ENCODE measurements around the gene NKAIN2.

The NKAIN2 gene

DNA sequence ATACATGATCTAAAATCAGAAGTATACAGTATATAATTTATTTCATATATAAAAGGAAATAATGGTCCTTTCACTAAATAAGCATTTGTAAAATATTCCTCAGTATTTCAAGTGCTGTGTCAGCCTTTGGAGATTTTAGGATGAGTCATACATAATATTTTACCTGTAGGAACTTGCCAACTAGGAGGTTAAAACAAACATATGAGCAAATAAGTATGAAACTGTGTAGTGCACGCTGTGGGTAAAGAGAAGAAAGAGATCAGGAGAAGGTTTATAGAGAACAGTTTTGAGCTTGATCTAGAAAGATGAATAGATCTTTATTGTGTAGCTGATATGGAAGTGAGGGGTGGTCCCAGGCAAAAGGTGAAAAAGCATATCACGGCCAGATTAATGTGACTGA is 988.7 kb downstream of the NKAIN2 start:
- CTCF ChIA-PET, result interaction anchor here (0.6 to 0.9 kb wide), 3 partner anchors 172 to 587 kb away, joined by 3 read pairs; no protein-coding TSS in a partner anchor
- POLR2A ChIA-PET, result no interaction called here
- Histone ChIP-seq H3K4me1 (ENCODE audit: control insufficient read depth, insufficient read depth, low read length) (no peaks in the 10 kb centered on the region), H3K4me3 (ENCODE audit: low read depth, low read length) (no peak overlapping the region), H3K27ac (ENCODE audit: extremely low read depth, low read depth, low read length) (no peak overlapping the region), H3K36me3 (ENCODE audit: control insufficient read depth in 2 of 2, insufficient read depth in 1 of 2, low read length in 2 of 2) (no peaks in the 10 kb centered on the region), H3K9me3 (ENCODE audit: control insufficient read depth, insufficient read depth, low read depth, low read length) (no peaks in the 10 kb centered on the region)
- TF ChIP-seq ZFP37 (tag by site-specific recombination; IDR thresholded peaks at IDR 0.05), result no peak
- TF ChIP-seq SCRT2 (tag by site-specific recombination; IDR thresholded peaks at IDR 0.05), result peak; percentile 58
- 0 out of 2 replicates have a peak, but pooled peaks have one; percentile 22 for TF ChIP-seq ZNF366 (tag by site-specific recombination; conservative IDR thresholded peaks at IDR 0.05)

DNA sequence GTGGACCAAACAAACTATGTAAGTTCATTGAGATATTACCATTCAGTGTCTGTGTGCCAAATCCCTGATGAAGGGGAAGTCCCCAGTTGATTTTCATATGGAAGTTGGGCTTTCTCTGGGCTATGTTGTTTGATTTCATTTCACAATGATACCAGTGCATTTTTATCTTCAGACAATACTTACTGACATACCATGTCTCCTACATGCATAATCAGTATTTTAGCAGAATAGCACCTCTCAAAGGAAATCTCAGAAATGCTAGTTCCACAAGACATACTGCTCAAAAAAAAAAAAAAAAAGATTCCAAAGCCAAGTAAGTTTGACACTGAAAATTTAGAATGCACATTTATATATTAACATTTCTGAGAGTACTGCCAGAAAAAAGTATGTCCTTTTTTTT is 989.7 kb downstream of the NKAIN2 start:
- ChIA-PET CTCF (no interaction called here), POLR2A (no interaction called here)
- Histone ChIP-seq H3K9me3 (ENCODE audit: control insufficient read depth, insufficient read depth, low read depth, low read length) (no peaks in the 10 kb centered on the region), H3K4me1 (ENCODE audit: control insufficient read depth, insufficient read depth, low read length) (peaks cover 5% of the 10 kb centered on the region; the same call in 1 of the 2 replicates), H3K4me3 (ENCODE audit: low read depth, low read length) (no peak overlapping the region), H3K36me3 (ENCODE audit: control insufficient read depth in 2 of 2, insufficient read depth in 1 of 2, low read length in 2 of 2) (no peaks in the 10 kb centered on the region), H3K27ac (ENCODE audit: extremely low read depth, low read depth, low read length) (no peak overlapping the region)
- no peak for TF ChIP-seq RBAK (tag by site-specific recombination; IDR thresholded peaks at IDR 0.05)
- no peak for TF ChIP-seq ZNF239 (tag by site-specific recombination; IDR thresholded peaks at IDR 0.05)
- TF ChIP-seq ZBTB21 (tag by site-specific recombination; IDR thresholded peaks at IDR 0.05), result no peak
- no peak for TF ChIP-seq GFI1B (tag by site-specific recombination; IDR thresholded peaks at IDR 0.05)
- TF ChIP-seq ZSCAN5A (tag by site-specific recombination; IDR thresholded peaks at IDR 0.05), result no peak
- no peak for TF ChIP-seq ZNF155 (tag by site-specific recombination; IDR thresholded peaks at IDR 0.05)
- TF ChIP-seq ZSCAN30 (tag by site-specific recombination; IDR thresholded peaks at IDR 0.05), result no peak
- TF ChIP-seq ZNF560 (tag by site-specific recombination; IDR thresholded peaks at IDR 0.05; ENCODE audit: borderline replicate concordance), result no peak

- ChIA-PET POLR2A (no interaction called here), CTCF (interaction anchor here (0.6 to 2.1 kb wide), 23 partner anchors 9 to 1956 kb away, joined by 3 to 18 read pairs (median 4); partner anchors contain the start of gene NKAIN2)
- TF ChIP-seq ZBTB44 (tag by site-specific recombination; IDR thresholded peaks at IDR 0.05) (no peak), ZNF654 (tag by site-specific recombination; IDR thresholded peaks at IDR 0.05; ENCODE audit: low read depth) (peak; percentile 88), HOXC10 (CRISPR knock-in tag; IDR thresholded peaks at IDR 0.05) (no peak), ZSCAN30 (tag by site-specific recombination; IDR thresholded peaks at IDR 0.05) (no peak), OVOL3 (tag by site-specific recombination; IDR thresholded peaks at IDR 0.05) (no peak), ZNF76 (tag by site-specific recombination; IDR thresholded peaks at IDR 0.05; ENCODE audit: borderline replicate concordance, low read depth) (no peak), ZNF521 (tag by site-specific recombination; IDR thresholded peaks at IDR 0.05) (no peak), ZNF660 (tag by site-specific recombination; IDR thresholded peaks at IDR 0.05) (0 out of 2 replicates have a peak, but pooled peaks have one; percentile 13)
- TF ChIP-seq, protein P1, sequence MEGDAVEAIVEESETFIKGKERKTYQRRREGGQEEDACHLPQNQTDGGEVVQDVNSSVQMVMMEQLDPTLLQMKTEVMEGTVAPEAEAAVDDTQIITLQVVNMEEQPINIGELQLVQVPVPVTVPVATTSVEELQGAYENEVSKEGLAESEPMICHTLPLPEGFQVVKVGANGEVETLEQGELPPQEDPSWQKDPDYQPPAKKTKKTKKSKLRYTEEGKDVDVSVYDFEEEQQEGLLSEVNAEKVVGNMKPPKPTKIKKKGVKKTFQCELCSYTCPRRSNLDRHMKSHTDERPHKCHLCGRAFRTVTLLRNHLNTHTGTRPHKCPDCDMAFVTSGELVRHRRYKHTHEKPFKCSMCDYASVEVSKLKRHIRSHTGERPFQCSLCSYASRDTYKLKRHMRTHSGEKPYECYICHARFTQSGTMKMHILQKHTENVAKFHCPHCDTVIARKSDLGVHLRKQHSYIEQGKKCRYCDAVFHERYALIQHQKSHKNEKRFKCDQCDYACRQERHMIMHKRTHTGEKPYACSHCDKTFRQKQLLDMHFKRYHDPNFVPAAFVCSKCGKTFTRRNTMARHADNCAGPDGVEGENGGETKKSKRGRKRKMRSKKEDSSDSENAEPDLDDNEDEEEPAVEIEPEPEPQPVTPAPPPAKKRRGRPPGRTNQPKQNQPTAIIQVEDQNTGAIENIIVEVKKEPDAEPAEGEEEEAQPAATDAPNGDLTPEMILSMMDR (tag by site-specific recombination; IDR thresholded peaks at IDR 0.05), result peak; percentile 85
- H3K36me3 ChIP-seq (ENCODE audit: control insufficient read depth in 2 of 2, insufficient read depth in 1 of 2, low read length in 2 of 2), result no peaks in the 10 kb centered on the region
- no peaks in the 10 kb centered on the region for H3K9me3 ChIP-seq (ENCODE audit: control insufficient read depth, insufficient read depth, low read depth, low read length)
- H3K4me3 ChIP-seq (ENCODE audit: low read depth, low read length), result no peak overlapping the region
- H3K4me1 ChIP-seq (ENCODE audit: control insufficient read depth, insufficient read depth, low read length), result peaks cover 6% of the 10 kb centered on the region; the same call in 1 of the 2 replicates
- H3K27ac ChIP-seq (ENCODE audit: extremely low read depth, low read depth, low read length), result no peak overlapping the region
Measured at GRCh38 chr6:124795643-124796463, 992.2 kb downstream of the NKAIN2 start.
